Measurements from ENCODE around the gene OLFM2.

GRCh38 chr19:9945319-9945966 lies 9.1 kb upstream of the OLFM2 start:
- TF ChIP-seq CTCF (IDR thresholded peaks at IDR 0.05) (no peak), EZH2 (IDR thresholded peaks at IDR 0.05) (no peak), EZH2phosphoT487 (IDR thresholded peaks at IDR 0.05) (no peak)

Data from neural progenitor cell (in vitro differentiated cells).